ENCODE results near the gene TPO. TPM values are rescaled to one million over a fixed set of nuclear protein-coding genes. Genes with fewer than 3 reads are reported as not detected.

Gene TPO
- total RNA-seq, 1 experiment from 2014 or later = not detected

GRCh38 chr2:1370461-1370860 is 42.8 kb upstream of the TPO start:
- TF ChIP-seq CTCF (IDR thresholded peaks at IDR 0.05; ENCODE audit: unreplicated experiment) = no peak

GRCh38 chr2:1371082-1371481 is 42.2 kb upstream of the TPO start:
- H3K4me1 Mint-ChIP-seq (ENCODE audit: insufficient read depth, unreplicated experiment) = peaks cover 15% of the 10 kb centered on the region
- ChIA-PET CTCF (no interaction called here), POLR2A (no interaction called here)
- no peak for TF ChIP-seq CTCF (IDR thresholded peaks at IDR 0.05; ENCODE audit: unreplicated experiment)
- intact Hi-C loops (cut with micrococcal nuclease) = no loop called here
- H3K27me3 Mint-ChIP-seq (ENCODE audit: insufficient read depth, unreplicated experiment) = no peaks in the 10 kb centered on the region
- no peaks in the 10 kb centered on the region for H3K9me3 Mint-ChIP-seq (ENCODE audit: unreplicated experiment)
- H3K4me3 Mint-ChIP-seq (ENCODE audit: unreplicated experiment) = peak overlapping the region; percentile 34
- no TSS peak for BruUV-seq (replicated peaks)
- no peaks in the 10 kb centered on the region for H3K36me3 Mint-ChIP-seq (ENCODE audit: insufficient read depth, unreplicated experiment)
- no peak for DNase-seq (ENCODE audit: unreplicated experiment)
- no peak overlapping the region for H3K27ac Mint-ChIP-seq (ENCODE audit: low read depth, unreplicated experiment)

More at GRCh38 chr2:1370461-1370860, 42.8 kb upstream of the TPO start:
- no peaks in the 10 kb centered on the region for H3K9me3 Mint-ChIP-seq (ENCODE audit: unreplicated experiment)
- no peak overlapping the region for H3K27ac Mint-ChIP-seq (ENCODE audit: low read depth, unreplicated experiment)
- POLR2A ChIA-PET = no interaction called here
- no TSS peak for BruUV-seq (replicated peaks)
- peaks cover 16% of the 10 kb centered on the region for H3K4me1 Mint-ChIP-seq (ENCODE audit: insufficient read depth, unreplicated experiment)
- no peaks in the 10 kb centered on the region for H3K27me3 Mint-ChIP-seq (ENCODE audit: insufficient read depth, unreplicated experiment)
- H3K4me3 Mint-ChIP-seq (ENCODE audit: unreplicated experiment) = no peak overlapping the region
- intact Hi-C loops (cut with micrococcal nuclease) = no loop called here
- CTCF ChIA-PET = no interaction called here
- no peak for DNase-seq (ENCODE audit: unreplicated experiment)
- H3K36me3 Mint-ChIP-seq (ENCODE audit: insufficient read depth, unreplicated experiment) = no peaks in the 10 kb centered on the region

GRCh38 chr2:1373830-1374229 is 39.4 kb upstream of the TPO start:
- Mint-ChIP-seq H3K27me3 (ENCODE audit: insufficient read depth, unreplicated experiment) (no peaks in the 10 kb centered on the region), H3K4me1 (ENCODE audit: insufficient read depth, unreplicated experiment) (peaks cover 5% of the 10 kb centered on the region), H3K4me3 (ENCODE audit: unreplicated experiment) (no peak overlapping the region), H3K27ac (ENCODE audit: low read depth, unreplicated experiment) (no peak overlapping the region), H3K36me3 (ENCODE audit: insufficient read depth, unreplicated experiment) (no peaks in the 10 kb centered on the region), H3K9me3 (ENCODE audit: unreplicated experiment) (no peaks in the 10 kb centered on the region)
- intact Hi-C loops (cut with micrococcal nuclease) = no loop called here
- ChIA-PET POLR2A (no interaction called here), CTCF (interaction anchor here (1.0 kb wide), 1 partner anchor 8 kb away, joined by 3 read pairs; no protein-coding TSS in a partner anchor)
- no peak for TF ChIP-seq CTCF (IDR thresholded peaks at IDR 0.05; ENCODE audit: unreplicated experiment)
- no peak for DNase-seq (ENCODE audit: unreplicated experiment)
- BruUV-seq (replicated peaks) = no TSS peak

GRCh38 chr2:1374287-1374686 is 39.0 kb upstream of the TPO start:
- CTCF ChIA-PET = interaction anchor here (1.0 kb wide), 1 partner anchor 9 kb away, joined by 3 read pairs; no protein-coding TSS in a partner anchor
- no peak for DNase-seq (ENCODE audit: unreplicated experiment)
- peaks cover 5% of the 10 kb centered on the region for H3K4me1 Mint-ChIP-seq (ENCODE audit: insufficient read depth, unreplicated experiment)
- H3K36me3 Mint-ChIP-seq (ENCODE audit: insufficient read depth, unreplicated experiment) = no peaks in the 10 kb centered on the region
- TF ChIP-seq CTCF (IDR thresholded peaks at IDR 0.05; ENCODE audit: unreplicated experiment) = no peak
- BruUV-seq (replicated peaks) = no TSS peak
- POLR2A ChIA-PET = no interaction called here
- no peaks in the 10 kb centered on the region for H3K9me3 Mint-ChIP-seq (ENCODE audit: unreplicated experiment)
- intact Hi-C loops (cut with micrococcal nuclease) = no loop called here
- no peaks in the 10 kb centered on the region for H3K27me3 Mint-ChIP-seq (ENCODE audit: insufficient read depth, unreplicated experiment)
- no peak overlapping the region for H3K27ac Mint-ChIP-seq (ENCODE audit: low read depth, unreplicated experiment)
- H3K4me3 Mint-ChIP-seq (ENCODE audit: unreplicated experiment) = no peak overlapping the region

Measured in MCF 10A (cell line).